Body of pancreas (tissue), 4 donors: ENCODE measurements around the gene NAT8L. TPM values are rescaled to one million over a fixed set of nuclear protein-coding genes. Genes with fewer than 3 reads are reported as not detected.

Source experiments
- ATAC-seq: fragments of 150-250 bp; one replicate; pipeline ENCODE4 v1.9.1; 2016
- DNase-seq, 4 donors: peaks; one replicate each; pipeline ENCODE4 v3.0.0-alpha.2; 2019
- H3K27ac ChIP-seq, 4 donors: fragments of 200-600 bp; sonication (generic); 1 replicate in 3 of 4; 2 replicates in 1 of 4; pipeline versions ENCODE4 v1.5.1 to v1.6.1; 2016 to 2019; ENCODE audit warnings: mild to moderate bottlenecking in 1 of 4, mixed read lengths in 1 of 4, moderate library complexity in 1 of 4
- H3K27me3 ChIP-seq, 2 donors: fragments of 200-600 bp; sonication (generic); one replicate each; pipeline ENCODE4 v1.6.0; 2016; ENCODE audit warnings: mild to moderate bottlenecking in 1 of 2
- H3K36me3 ChIP-seq, 2 donors: fragments of 200-600 bp; sonication (generic); replicated peaks in 1 of 2; 2 replicates each; pipeline ENCODE4 v1.5.1; 2016; ENCODE audit warnings: low read depth in 2 of 2; ENCODE audit not compliant: insufficient read depth in 1 of 2
- H3K4me1 ChIP-seq: fragments of 200-600 bp; sonication (generic); one replicate; pipeline ENCODE4 v1.6.0; 2016
- H3K4me3 ChIP-seq, 2 donors: fragments of 200-600 bp; sonication (generic); 1 replicate in 1 of 2; 2 replicates in 1 of 2; pipeline ENCODE4 v1.5.1; 2016 to 2019
- H3K9me3 ChIP-seq, 3 donors: fragments of 200-600 bp; sonication (generic); 1 replicate in 2 of 3; 2 replicates in 1 of 3; pipeline ENCODE4 v1.5.1; 2016
- CTCF ChIP-seq, 7 experiments: fragments of 450-650 bp in 4 of 7; fragments of 200-600 bp in 3 of 7; sonication (generic) in 3 of 7; IDR thresholded peaks; one replicate each; pipeline ENCODE4 v1.5.1; 2016 to 2019; ENCODE audit warnings: antibody characterized with exemption in 7 of 7
- POLR2A ChIP-seq, 3 donors: fragments of 450-650 bp; IDR thresholded peaks; one replicate each; pipeline ENCODE4 v1.6.1; 2016; ENCODE audit warnings: antibody characterized with exemption in 3 of 3, mild to moderate bottlenecking in 2 of 3
- WGBS, 2 donors: methylation state at CpG; one replicate each; pipeline ENCODE4 v1.1.5; 2017; 5-methylcytosine and 5-hydroxymethylcytosine counted together
- intact Hi-C: fragments of 100-400 bp; cut with DNase I; formaldehyde crosslinking; loops from one replicate; pipeline ENCODE4 v1.15.1; 2023
- total RNA-seq, 2 donors: library from RNA; depleted of rRNA; stranded (reverse); fragments of >200 nt; gene quantifications; one replicate each; pipeline ENCODE4 v1.1.0, GENCODE V29; 2016

The NAT8L gene
- total RNA-seq, 2 donors from 2014 or later = 3.6 to 18.8 TPM

DNA sequence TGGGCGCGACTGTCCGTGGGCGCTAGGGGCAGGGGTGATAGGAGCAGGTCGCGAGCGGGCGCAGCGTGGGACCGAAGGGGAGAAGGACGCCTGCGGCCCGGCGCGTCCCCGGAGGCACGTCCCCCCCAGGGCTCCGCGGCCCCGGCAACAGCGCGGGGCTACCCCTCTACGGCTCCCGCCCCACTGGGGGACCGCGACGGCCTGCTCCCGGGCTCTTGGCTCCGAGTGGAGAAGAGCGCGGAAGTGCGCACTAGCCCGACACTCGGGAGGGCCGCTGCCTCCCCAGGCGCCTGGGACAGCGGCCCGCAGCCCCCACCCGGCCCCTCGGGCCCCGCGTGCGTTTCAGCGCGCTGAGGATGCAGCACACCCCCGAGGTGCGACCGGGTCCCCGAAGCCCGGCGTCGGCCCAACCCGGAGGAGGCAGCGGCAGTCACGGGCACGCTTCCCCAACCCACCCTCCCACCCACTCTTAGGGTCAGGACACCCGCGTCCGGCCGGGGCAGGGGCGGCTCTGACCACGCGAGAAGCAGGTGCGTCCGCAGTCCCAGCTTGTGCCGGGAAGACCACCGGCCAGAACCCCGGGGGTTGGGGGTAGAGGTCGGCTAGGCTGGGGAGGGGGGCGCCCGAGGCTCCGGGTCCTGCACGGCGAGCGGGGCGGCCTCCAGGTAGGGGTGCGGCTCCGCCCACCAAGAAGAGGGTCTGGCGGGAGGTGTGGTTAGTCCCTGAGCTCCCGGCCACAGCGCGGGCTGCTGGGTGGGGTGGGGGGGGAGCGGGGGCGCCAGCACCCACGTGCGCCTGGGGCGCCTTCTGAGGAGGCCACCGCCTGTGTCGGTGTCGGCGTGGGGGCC, 18.5 kb upstream of the NAT8L start:
- no peak for DNase-seq
- TF ChIP-seq POLR2A (IDR thresholded peaks at IDR 0.05) (no peak), CTCF (IDR thresholded peaks at IDR 0.05) (no peak)
- WGBS, 2 donors = 5 to 12% methylated on average over 16 to 69 of the region's 91 CpGs
- H3K4me1 ChIP-seq = peaks cover 33% of the 10 kb centered on the region
- intact Hi-C loops = no loop called here
- no peak overlapping the region for H3K27ac ChIP-seq
- ATAC-seq = no peak
- no peaks in the 10 kb centered on the region for H3K27me3 ChIP-seq
- H3K36me3 ChIP-seq = no peaks in the 10 kb centered on the region
- H3K4me3 ChIP-seq = no peak overlapping the region
- no peaks in the 10 kb centered on the region for H3K9me3 ChIP-seq

DNA sequence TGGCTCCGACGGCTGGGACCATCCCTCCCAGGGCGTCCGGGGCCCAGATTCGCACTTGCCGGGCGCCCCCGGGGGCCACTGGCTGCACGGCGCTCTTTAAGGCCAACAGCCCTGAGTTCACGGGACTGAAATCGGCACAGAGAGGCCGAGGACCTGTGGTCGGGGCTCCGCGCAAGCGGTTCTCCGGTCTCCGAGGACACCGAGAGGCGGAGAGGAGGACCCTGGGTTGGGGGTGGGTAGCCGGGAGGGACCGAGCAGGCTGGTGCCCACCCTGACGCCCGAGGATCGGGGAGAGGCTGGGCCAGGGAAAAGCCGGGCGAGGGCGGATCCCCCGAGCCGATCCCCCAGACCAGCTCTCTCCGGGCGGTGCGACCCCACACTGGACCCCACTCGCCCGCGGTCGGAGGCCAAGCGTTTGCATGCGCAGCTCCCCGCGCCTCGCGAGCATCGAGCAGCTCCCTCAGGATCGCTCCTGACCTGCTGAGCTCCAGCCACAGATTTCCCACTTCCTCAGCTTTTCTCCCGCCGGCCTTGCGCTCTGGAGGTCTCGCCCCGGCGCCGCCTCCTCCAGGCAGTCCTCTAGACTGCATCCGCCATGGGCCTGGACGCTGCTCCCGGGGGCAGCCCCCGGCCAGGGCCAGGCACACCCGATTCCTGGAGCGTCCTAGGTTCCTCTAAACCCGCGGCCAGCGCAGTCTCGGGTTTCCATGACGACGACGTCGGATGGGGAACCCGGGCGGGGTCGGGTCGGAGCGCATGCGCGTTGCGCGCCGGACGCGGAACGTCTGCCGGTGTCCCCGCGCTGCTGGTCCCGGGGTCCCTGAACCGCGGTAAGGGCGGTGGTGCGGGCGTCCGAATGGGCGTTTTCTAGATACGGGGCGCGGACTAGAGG, 17.6 kb upstream of the NAT8L start:
- 1% methylated on average over 16 to 84 of the region's 94 CpGs for WGBS, 2 donors
- H3K27ac ChIP-seq = no peak overlapping the region
- H3K27me3 ChIP-seq = no peaks in the 10 kb centered on the region

DNA sequence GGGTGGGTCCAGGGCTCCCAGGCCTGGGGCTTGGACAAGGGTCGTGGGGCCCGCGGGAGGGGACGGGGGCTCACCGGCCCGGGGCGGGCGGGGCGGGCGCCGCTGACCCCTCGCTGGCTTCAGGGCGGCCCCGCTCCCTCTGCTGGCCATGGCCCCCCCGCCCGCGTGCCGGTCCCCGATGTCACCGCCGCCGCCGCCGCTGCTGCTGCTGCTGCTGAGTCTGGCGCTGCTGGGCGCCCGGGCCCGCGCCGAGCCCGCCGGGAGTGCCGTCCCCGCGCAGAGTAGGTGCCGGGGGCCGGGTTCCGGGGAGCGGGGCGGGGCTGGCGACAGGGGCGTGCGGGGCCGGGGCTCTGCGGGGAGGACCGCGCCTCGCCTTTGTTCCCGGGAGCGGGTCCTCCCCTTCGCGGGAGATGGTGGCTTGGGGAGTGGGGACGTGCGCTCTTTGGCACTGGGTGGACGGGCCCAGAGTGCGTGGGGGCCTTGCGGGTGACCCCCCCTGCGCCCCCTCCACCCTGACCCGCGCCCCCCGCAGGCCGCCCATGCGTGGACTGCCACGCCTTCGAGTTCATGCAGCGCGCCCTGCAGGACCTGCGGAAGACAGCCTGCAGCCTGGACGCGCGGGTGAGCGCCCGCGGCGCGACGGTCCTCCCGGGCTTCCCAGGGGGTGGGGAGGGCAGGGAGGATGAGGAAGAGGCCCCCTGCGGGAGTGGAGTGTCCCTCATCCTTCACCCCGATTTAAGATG, 16.8 kb upstream of the NAT8L start:
- peak in 3 of 4 donors; percentile 30 to 57 (median 39) for DNase-seq
- H3K9me3 ChIP-seq = no peaks in the 10 kb centered on the region
- no peaks in the 10 kb centered on the region for H3K36me3 ChIP-seq
- TF ChIP-seq CTCF (IDR thresholded peaks at IDR 0.05) (no peak), POLR2A (IDR thresholded peaks at IDR 0.05) (no peak)
- WGBS, 2 donors = 8 to 26% methylated on average over 11 to 48 of the region's 80 CpGs
- peak; percentile 58 for ATAC-seq
- H3K4me1 ChIP-seq = peaks cover 33% of the 10 kb centered on the region
- intact Hi-C loops = no loop called here
- H3K27me3 ChIP-seq = no peaks in the 10 kb centered on the region
- peak overlapping the region; percentile 41 to 45 for H3K4me3 ChIP-seq
- H3K27ac ChIP-seq = no peak overlapping the region

More for the DNA sequence above, 17.6 kb upstream of the NAT8L start:
- H3K9me3 ChIP-seq = no peaks in the 10 kb centered on the region
- peaks cover 33% of the 10 kb centered on the region for H3K4me1 ChIP-seq
- peak; percentile 69 for ATAC-seq
- no peaks in the 10 kb centered on the region for H3K36me3 ChIP-seq
- TF ChIP-seq POLR2A (IDR thresholded peaks at IDR 0.05) (peak in 2 of 3 donors; percentile 36 to 39), CTCF (IDR thresholded peaks at IDR 0.05) (no peak)
- peak; percentile 76 to 85 (median 80) for DNase-seq
- intact Hi-C loops = no loop called here
- peak overlapping the region; percentile 41 to 45 for H3K4me3 ChIP-seq

GRCh38 chr4:2042947-2043395, 16.2 kb upstream of the NAT8L start:
- intact Hi-C loops = no loop called here
- Histone ChIP-seq H3K27me3 (no peaks in the 10 kb centered on the region), H3K4me3 (no peak overlapping the region)

More at GRCh38 chr4:2042947-2043395, 16.2 kb upstream of the NAT8L start:
- Histone ChIP-seq H3K27ac (no peak overlapping the region), H3K4me1 (peaks cover 33% of the 10 kb centered on the region), H3K36me3 (no peaks in the 10 kb centered on the region), H3K9me3 (no peaks in the 10 kb centered on the region)
- 84 to 85% methylated on average over 8 of the region's 8 CpGs for WGBS, 2 donors
- ATAC-seq (no peak), DNase-seq (no peak)
- TF ChIP-seq CTCF (IDR thresholded peaks at IDR 0.05) (no peak), POLR2A (IDR thresholded peaks at IDR 0.05) (no peak)
